Hair follicular keratinocyte (primary cell): ENCODE measurements around the gene ZNF581. TPM values are rescaled to one million over a fixed set of nuclear protein-coding genes. Genes with fewer than 3 reads are reported as not detected.

Source experiments
- total RNA-seq: library from RNA; depleted of rRNA; stranded (reverse); fragments of >200 nt; gene quantifications from 2 replicates; pipeline ENCODE4 v1.2.3, GENCODE V29; 2015

Gene ZNF581
- total RNA-seq = 20.5 and 40.1 TPM in 2 replicates

GRCh38 chr19:55643003-55643886 is at the start of gene ZNF581:
ZNF581 (plus strand) TSS chr19:55643649; CDS start chr19:55644572, 923 bp downstream.

GRCh38 chr19:55599468-55599841 is 44.0 kb upstream of the ZNF581 start, which contains the start of gene FIZ1:
FIZ1 (minus strand) TSS chr19:55599517; CDS start chr19:55597865, 1,652 bp downstream.

GRCh38 chr19:55599842-55600661 is 43.4 kb upstream of the ZNF581 start, which contains the start of gene ZNF524:
ZNF524 (plus strand) TSS chr19:55600288; CDS start chr19:55602113, 1,825 bp downstream.

GRCh38 chr19:55605637-55606470 is 37.6 kb upstream of the ZNF581 start, which contains the start of gene ZNF865:
ZNF865 (plus strand) TSS chr19:55605647; CDS start chr19:55613619, 7,972 bp downstream.

GRCh38 chr19:55624109-55625003 is 19.1 kb upstream of the ZNF581 start, which contains the start of gene ZNF784:
ZNF784 (minus strand) TSS chr19:55624566; CDS start chr19:55624561, 5 bp downstream.

GRCh38 chr19:55640577-55641425 is 2.6 kb upstream of the ZNF581 start, which contains the start of gene ZNF580:
ZNF580 (plus strand) TSS chr19:55641002; CDS start chr19:55642509, 1,507 bp downstream.

GRCh38 chr19:55647732-55648584 is 4.5 kb downstream of the ZNF581 start, which contains the start of gene CCDC106:
CCDC106 (plus strand) TSS chr19:55648212; CDS start chr19:55649047, 835 bp downstream.

GRCh38 chr19:55654868-55655647 is 11.6 kb downstream of the ZNF581 start, which contains the start of gene U2AF2:
U2AF2 (plus strand) TSS chr19:55655035; CDS start chr19:55655105, 70 bp downstream.

GRCh38 chr19:55674841-55675660 is 31.6 kb downstream of the ZNF581 start, which contains the start of gene EPN1:
EPN1 (plus strand) TSS chr19:55675226; CDS start chr19:55678628, 3,402 bp downstream.

Other genes starting within 250 kb of the ZNF581 start
- 107 and 271 TPM in 2 replicates for gene UBE2S, start 235.9 kb upstream of the ZNF581 start, total RNA-seq
- gene SHISA7, start 200.3 kb upstream of the ZNF581 start, total RNA-seq = not detected in 2 replicates
- gene ISOC2, start 182.0 kb upstream of the ZNF581 start, total RNA-seq = 132 and 147 TPM in 2 replicates
- not detected in 2 replicates for gene C19orf85, start 178.9 kb upstream of the ZNF581 start, total RNA-seq
- gene ZNF628, start 167.0 kb upstream of the ZNF581 start, total RNA-seq = 8.6 and 15.3 TPM in 2 replicates
- 12.7 and 16.3 TPM in 2 replicates for gene NAT14, start 158.5 kb upstream of the ZNF581 start, total RNA-seq
- 0.31 TPM in 1 of 2 replicates, not detected in the other for gene SSC5D, start 155.2 kb upstream of the ZNF581 start, total RNA-seq
- gene SBK2, start 106.5 kb upstream of the ZNF581 start, total RNA-seq = not detected in 2 replicates
- gene SBK3, start 98.1 kb upstream of the ZNF581 start, total RNA-seq = not detected in 2 replicates
- gene ZNF579, start 62.8 kb upstream of the ZNF581 start, total RNA-seq = 4.7 and 6.6 TPM in 2 replicates
- 6.9 and 7.9 TPM in 2 replicates for gene FIZ1, start 44.1 kb upstream of the ZNF581 start, total RNA-seq
- 20.2 and 24.9 TPM in 2 replicates for gene ZNF524, start 43.4 kb upstream of the ZNF581 start, total RNA-seq
- gene ZNF865, start 38.0 kb upstream of the ZNF581 start, total RNA-seq = 2.7 and 3.7 TPM in 2 replicates
- 2.3 and 3.2 TPM in 2 replicates for gene ZNF784, start 19.1 kb upstream of the ZNF581 start, total RNA-seq
- gene ZNF580, start 2.6 kb upstream of the ZNF581 start, total RNA-seq = 8.0 and 8.3 TPM in 2 replicates
- 7.1 and 7.3 TPM in 2 replicates for gene CCDC106, start 4.6 kb downstream of the ZNF581 start, total RNA-seq
- 96.4 and 163 TPM in 2 replicates for gene U2AF2, start 11.4 kb downstream of the ZNF581 start, total RNA-seq
- 107 and 117 TPM in 2 replicates for gene EPN1, start 31.6 kb downstream of the ZNF581 start, total RNA-seq
- gene NLRP9, start 94.8 kb downstream of the ZNF581 start, total RNA-seq = not detected in 2 replicates
- gene RFPL4A, start 115.4 kb downstream of the ZNF581 start, total RNA-seq = not detected in 2 replicates
- gene RFPL4AL1, start 125.5 kb downstream of the ZNF581 start, total RNA-seq = not detected in 2 replicates
- gene NLRP11, start 188.3 kb downstream of the ZNF581 start, total RNA-seq = not detected in 2 replicates
- gene NLRP4, start 192.9 kb downstream of the ZNF581 start, total RNA-seq = not detected in 2 replicates